ENCODE measurements around the gene GRIP2. TPM values are rescaled to one million over a fixed set of nuclear protein-coding genes. Genes with fewer than 3 reads are reported as not detected.

The GRIP2 gene
- total RNA-seq, 1 donor from 2014 or later: 39.3 TPM

- ATAC-seq: no peak
- DNase-seq (ENCODE audit: missing footprints): no peak
- intact Hi-C loops (cut with DNase I): no loop called here
Measured at GRCh38 chr3:14513566-14514322, 26.4 kb downstream of the GRIP2 start.

- intact Hi-C loops (cut with DNase I): no loop called here
- DNase-seq (ENCODE audit: missing footprints): no peak
- ATAC-seq: no peak
Measured at GRCh38 chr3:14512942-14513327, 27.2 kb downstream of the GRIP2 start.

GRCh38 chr3:14512281-14512941 lies 27.7 kb downstream of the GRIP2 start:
- no peak for DNase-seq (ENCODE audit: missing footprints)
- ATAC-seq: no peak
- intact Hi-C loops (cut with DNase I): no loop called here

- intact Hi-C loops (cut with DNase I): no loop called here
- DNase-seq (ENCODE audit: missing footprints): no peak
- no peak for ATAC-seq
Measured at GRCh38 chr3:14511623-14512280, 28.4 kb downstream of the GRIP2 start.

- no peak for ATAC-seq
- DNase-seq (ENCODE audit: missing footprints): no peak
- intact Hi-C loops (cut with DNase I): no loop called here
Measured at GRCh38 chr3:14510838-14511622, 29.1 kb downstream of the GRIP2 start.

GRCh38 chr3:14509796-14510100 lies 30.4 kb downstream of the GRIP2 start:
- intact Hi-C loops (cut with DNase I): loop anchor here (1.0 to 5.0 kb wide), 2 partner anchors 39 to 413 kb away; no protein-coding TSS in a partner anchor
- ATAC-seq: peak; percentile 4
- DNase-seq (ENCODE audit: missing footprints): no peak

- ATAC-seq (peak; percentile 73), DNase-seq (ENCODE audit: missing footprints) (peak; percentile 85)
- intact Hi-C loops (cut with DNase I): loop anchor here (1.0 to 5.0 kb wide), 2 partner anchors 39 to 413 kb away; no protein-coding TSS in a partner anchor
Measured at GRCh38 chr3:14508966-14509795, 31.0 kb downstream of the GRIP2 start.

GRCh38 chr3:14508505-14508819 lies 31.7 kb downstream of the GRIP2 start:
- no peak for DNase-seq (ENCODE audit: missing footprints)
- intact Hi-C loops (cut with DNase I): loop anchor here (5.0 kb wide), 1 partner anchor 414 kb away; no protein-coding TSS in a partner anchor
- ATAC-seq: no peak

GRCh38 chr3:14507757-14508504 lies 32.2 kb downstream of the GRIP2 start:
- DNase-seq (ENCODE audit: missing footprints): no peak
- intact Hi-C loops (cut with DNase I): loop anchor here (5.0 kb wide), 1 partner anchor 414 kb away; no protein-coding TSS in a partner anchor
- ATAC-seq: no peak

- intact Hi-C loops (cut with DNase I): loop anchor here (5.0 kb wide), 1 partner anchor 415 kb away; no protein-coding TSS in a partner anchor
- ATAC-seq: no peak
- DNase-seq (ENCODE audit: missing footprints): no peak
Measured at GRCh38 chr3:14507305-14507741, 32.8 kb downstream of the GRIP2 start.

GRCh38 chr3:14506626-14507304 lies 33.4 kb downstream of the GRIP2 start:
- no peak for ATAC-seq
- no peak for DNase-seq (ENCODE audit: missing footprints)
- intact Hi-C loops (cut with DNase I): loop anchor here (5.0 kb wide), 1 partner anchor 416 kb away; no protein-coding TSS in a partner anchor

GRCh38 chr3:14505803-14506500 lies 34.2 kb downstream of the GRIP2 start:
- DNase-seq (ENCODE audit: missing footprints): no peak
- no peak for ATAC-seq
- intact Hi-C loops (cut with DNase I): loop anchor here (5.0 kb wide), 1 partner anchor 416 kb away; no protein-coding TSS in a partner anchor

- no peak for ATAC-seq
- intact Hi-C loops (cut with DNase I): loop anchor here (5.0 kb wide), 1 partner anchor 417 kb away; no protein-coding TSS in a partner anchor
- DNase-seq (ENCODE audit: missing footprints): no peak
Measured at GRCh38 chr3:14505001-14505802, 34.9 kb downstream of the GRIP2 start.

- intact Hi-C loops (cut with DNase I): no loop called here
- ATAC-seq (no peak), DNase-seq (ENCODE audit: missing footprints) (no peak)
Measured at GRCh38 chr3:14503706-14504065, 36.5 kb downstream of the GRIP2 start.

- no peak for ATAC-seq
- no peak for DNase-seq (ENCODE audit: missing footprints)
- intact Hi-C loops (cut with DNase I): no loop called here
Measured at GRCh38 chr3:14503033-14503705, 37.0 kb downstream of the GRIP2 start.
